Thoracic aorta (tissue), 2 donors: ENCODE results near the gene ZBTB7C. TPM values are rescaled to one million over a fixed set of nuclear protein-coding genes. Genes with fewer than 3 reads are reported as not detected.

ENCODE experiments used
- ATAC-seq: fragments of 150-250 bp; one replicate; pipeline ENCODE4 v1.8.0; 2017; ENCODE audit warnings: low read depth; ENCODE audit not compliant: insufficient number of reproducible peaks, low FRiP score
- DNase-seq: peaks from one replicate; pipeline ENCODE4 v3.0.0-alpha.2; 2020; ENCODE audit warnings: low spot score
- H3K27ac ChIP-seq, 2 donors: fragments of 200-600 bp; sonication (generic); 1 replicate in 1 of 2; 2 replicates in 1 of 2; pipeline ENCODE4 v1.5.1; 2016; ENCODE audit warnings: mild to moderate bottlenecking in 2 of 2, moderate library complexity in 2 of 2
- H3K27me3 ChIP-seq: fragments of 200-600 bp; sonication (generic); replicated peaks from 2 replicates; pipeline ENCODE4 v1.6.0; 2016; ENCODE audit warnings: mild to moderate bottlenecking; ENCODE audit not compliant: insufficient read depth
- H3K36me3 ChIP-seq: fragments of 200-600 bp; sonication (generic); one replicate; pipeline ENCODE4 v1.5.1; 2016
- H3K4me1 ChIP-seq, 2 donors: fragments of 200-600 bp; sonication (generic); 1 replicate in 1 of 2; 2 replicates in 1 of 2; pipeline versions ENCODE4 v1.5.1 to v1.6.0; 2016; ENCODE audit warnings: low read depth in 2 of 2, mild to moderate bottlenecking in 1 of 2; ENCODE audit not compliant: control insufficient read depth in 1 of 2
- H3K4me3 ChIP-seq: fragments of 200-600 bp; sonication (generic); 2 replicates; pipeline ENCODE4 v1.5.1; 2016; ENCODE audit warnings: mild to moderate bottlenecking
- H3K9me3 ChIP-seq: fragments of 200-600 bp; sonication (generic); 2 replicates; pipeline ENCODE4 v1.5.1; 2016
- total RNA-seq, 2 donors: library from RNA; depleted of rRNA; stranded (reverse); fragments of >200 nt; gene quantifications; one replicate each; pipeline versions ENCODE4 v1.1.0 to v1.2.3, GENCODE V29; 2016
- TF ChIP-seq, protein P1 (sequence below): fragments of 200-600 bp; sonication (generic); IDR thresholded peaks from one replicate; pipeline ENCODE4 v1.5.1; 2019; ENCODE audit warnings: antibody characterized with exemption

The ZBTB7C gene
- total RNA-seq, 2 donors from 2014 or later: 9.6 to 10.9 TPM

DNA sequence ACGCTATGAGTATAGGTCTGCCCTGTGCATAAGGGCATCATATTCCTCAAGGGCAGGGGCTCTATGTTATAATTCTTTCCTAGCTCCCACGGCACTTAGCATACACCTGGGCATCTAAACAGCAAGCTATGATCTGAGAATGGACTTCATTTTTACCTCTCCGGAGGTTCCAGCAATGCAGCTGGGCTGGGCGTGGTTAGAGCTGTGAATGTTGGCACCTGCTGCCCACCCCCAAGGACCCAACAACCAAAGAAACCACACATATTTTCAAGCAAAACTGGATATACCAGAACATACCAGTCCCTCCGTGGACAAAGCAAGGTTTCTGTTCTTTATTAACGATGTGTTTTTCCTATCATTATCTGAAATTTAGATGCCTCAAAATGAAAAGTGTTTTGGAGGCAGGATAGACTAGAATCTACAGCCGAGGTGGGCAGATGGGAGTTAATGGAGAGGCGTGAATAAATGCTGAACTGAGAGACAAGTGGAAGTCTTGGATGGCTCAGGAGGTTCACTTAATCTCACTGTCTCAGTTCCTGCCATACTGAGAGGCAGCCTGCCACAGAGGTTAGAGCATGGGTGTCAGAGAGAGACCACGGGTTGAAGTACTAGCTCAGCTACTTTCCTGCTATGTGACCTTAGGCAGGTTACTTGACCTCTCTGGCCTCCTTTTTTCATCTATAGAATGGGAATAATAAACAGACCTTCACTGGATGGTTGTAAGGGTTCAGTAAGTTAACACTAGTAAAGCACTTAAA, 292.1 kb downstream of the ZBTB7C start:
- no peak overlapping the region for H3K27ac ChIP-seq
- TF ChIP-seq, protein P1, sequence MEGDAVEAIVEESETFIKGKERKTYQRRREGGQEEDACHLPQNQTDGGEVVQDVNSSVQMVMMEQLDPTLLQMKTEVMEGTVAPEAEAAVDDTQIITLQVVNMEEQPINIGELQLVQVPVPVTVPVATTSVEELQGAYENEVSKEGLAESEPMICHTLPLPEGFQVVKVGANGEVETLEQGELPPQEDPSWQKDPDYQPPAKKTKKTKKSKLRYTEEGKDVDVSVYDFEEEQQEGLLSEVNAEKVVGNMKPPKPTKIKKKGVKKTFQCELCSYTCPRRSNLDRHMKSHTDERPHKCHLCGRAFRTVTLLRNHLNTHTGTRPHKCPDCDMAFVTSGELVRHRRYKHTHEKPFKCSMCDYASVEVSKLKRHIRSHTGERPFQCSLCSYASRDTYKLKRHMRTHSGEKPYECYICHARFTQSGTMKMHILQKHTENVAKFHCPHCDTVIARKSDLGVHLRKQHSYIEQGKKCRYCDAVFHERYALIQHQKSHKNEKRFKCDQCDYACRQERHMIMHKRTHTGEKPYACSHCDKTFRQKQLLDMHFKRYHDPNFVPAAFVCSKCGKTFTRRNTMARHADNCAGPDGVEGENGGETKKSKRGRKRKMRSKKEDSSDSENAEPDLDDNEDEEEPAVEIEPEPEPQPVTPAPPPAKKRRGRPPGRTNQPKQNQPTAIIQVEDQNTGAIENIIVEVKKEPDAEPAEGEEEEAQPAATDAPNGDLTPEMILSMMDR: no peak
- DNase-seq: no peak

GRCh38 chr18:48116017-48116416, 293.2 kb downstream of the ZBTB7C start:
- no peak overlapping the region for H3K27ac ChIP-seq
- no peaks in the 10 kb centered on the region for H3K9me3 ChIP-seq
- TF ChIP-seq, protein P1: no peak
- no peaks in the 10 kb centered on the region for H3K27me3 ChIP-seq
- no peak for DNase-seq
- H3K4me1 ChIP-seq: peaks cover 0 to 11% of the 10 kb centered on the region in 2 donors
- no peak for ATAC-seq
- no peak overlapping the region for H3K4me3 ChIP-seq
- no peaks in the 10 kb centered on the region for H3K36me3 ChIP-seq

More for the DNA sequence above, 292.1 kb downstream of the ZBTB7C start:
- Histone ChIP-seq H3K4me1 (peaks cover 0 to 11% of the 10 kb centered on the region in 2 donors), H3K27me3 (no peaks in the 10 kb centered on the region), H3K36me3 (no peaks in the 10 kb centered on the region), H3K4me3 (no peak overlapping the region), H3K9me3 (no peaks in the 10 kb centered on the region)
- no peak for ATAC-seq

DNA sequence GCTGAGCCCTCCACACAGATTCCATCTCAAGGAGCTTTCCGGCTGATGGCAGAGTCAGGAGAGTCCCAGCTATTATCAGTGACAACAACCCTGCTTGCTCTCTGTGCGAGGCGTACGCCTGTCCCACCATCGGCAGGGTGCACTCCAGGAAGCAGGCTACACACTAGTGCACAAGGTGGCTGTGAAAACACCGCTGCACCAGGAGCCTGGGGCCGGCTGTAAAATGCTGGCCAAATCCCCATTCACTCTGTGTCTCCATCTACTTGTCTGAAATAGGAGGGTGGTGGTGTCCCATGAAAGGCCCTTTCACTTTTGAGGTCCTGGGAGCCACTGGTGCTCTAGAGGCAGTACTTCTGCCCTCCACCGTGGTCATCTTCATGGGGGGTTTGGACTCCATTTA, 295.5 kb downstream of the ZBTB7C start:
- DNase-seq (no peak), ATAC-seq (no peak)

DNA sequence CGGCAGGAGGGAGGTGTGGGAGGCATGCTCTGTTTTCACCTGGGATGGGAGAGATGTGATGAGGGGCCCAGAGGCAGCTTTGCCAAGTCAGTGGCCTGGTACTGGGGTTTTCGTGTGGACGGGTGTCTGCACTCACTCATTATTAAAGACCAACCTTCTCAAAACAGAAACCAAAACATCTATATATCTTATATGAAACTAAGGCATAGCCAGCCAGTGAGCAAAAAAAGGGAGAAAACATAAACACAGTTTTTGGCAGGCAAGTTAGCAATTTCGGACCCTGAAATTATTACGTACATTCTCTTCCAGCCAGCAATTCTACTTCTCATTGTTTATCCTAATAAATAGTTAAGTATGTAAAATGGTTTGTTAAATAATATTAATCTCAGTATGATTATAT, 297.6 kb downstream of the ZBTB7C start:
- ATAC-seq (no peak), DNase-seq (no peak)
- H3K36me3 ChIP-seq: no peaks in the 10 kb centered on the region
- no peaks in the 10 kb centered on the region for H3K9me3 ChIP-seq
- no peak overlapping the region for H3K4me3 ChIP-seq
- no peak overlapping the region for H3K27ac ChIP-seq
- TF ChIP-seq, protein P1: no peak
- no peaks in the 10 kb centered on the region for H3K4me1 ChIP-seq
- H3K27me3 ChIP-seq: no peaks in the 10 kb centered on the region

More for the DNA sequence above, 295.5 kb downstream of the ZBTB7C start:
- Histone ChIP-seq H3K4me1 (no peaks in the 10 kb centered on the region), H3K36me3 (no peaks in the 10 kb centered on the region), H3K9me3 (no peaks in the 10 kb centered on the region), H3K4me3 (no peak overlapping the region), H3K27ac (no peak overlapping the region), H3K27me3 (no peaks in the 10 kb centered on the region)
- TF ChIP-seq, protein P1: no peak

DNA sequence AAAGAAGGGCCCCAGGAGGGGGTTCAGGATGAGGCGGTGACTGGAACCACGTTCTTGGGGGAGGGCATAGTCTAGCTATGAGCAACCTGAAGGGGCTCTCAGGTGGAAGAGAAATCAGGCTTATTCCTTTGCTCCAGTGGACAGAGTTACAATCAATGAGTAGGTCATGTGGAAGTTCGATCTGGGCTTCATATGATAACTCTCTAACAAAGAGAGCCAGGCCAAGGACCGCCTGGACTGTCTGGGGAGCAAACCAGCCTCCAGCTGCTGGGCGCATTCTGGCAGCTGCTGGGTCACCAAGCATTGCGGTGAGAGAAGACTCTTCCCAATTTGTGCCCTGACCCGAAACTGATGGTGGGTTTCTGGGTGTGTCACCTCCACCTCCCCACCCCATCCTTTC, 298.4 kb downstream of the ZBTB7C start:
- Histone ChIP-seq H3K4me3 (no peak overlapping the region), H3K4me1 (no peaks in the 10 kb centered on the region), H3K27me3 (no peaks in the 10 kb centered on the region), H3K36me3 (no peaks in the 10 kb centered on the region), H3K9me3 (no peaks in the 10 kb centered on the region), H3K27ac (no peak overlapping the region)
- no peak for DNase-seq
- ATAC-seq: no peak
- TF ChIP-seq, protein P1: no peak
